K562 (cell line): ENCODE measurements around the gene RABGAP1L. TPM values are rescaled to one million over a fixed set of nuclear protein-coding genes. Genes with fewer than 3 reads are reported as not detected.

Experiments used
- ATAC-seq: fragments of 200-7000 bp; cut with Tn5 transposase; 3 replicates; pipeline ENCODE4 v1.9.1; 2020; ENCODE audit warnings: moderate library complexity
- BruUV-seq: library from RNA; stranded (reverse); fragments of 400-500 nt; replicated peaks from 2 replicates; lab custom pipeline; 2021; lab: Mats Ljungman, UMichigan
- CTCF ChIA-PET: fragments of 300-600 bp; formaldehyde crosslinking; extraction: SDS; loops from one replicate; lab custom pipeline; 2021; ENCODE audit warnings: low intra/inter-chr PET ratio; lab: Yijun Ruan, JAX
- POLR2A ChIA-PET: fragments of 300-600, 350-650 bp; sonication (Branson Sonifier 250); formaldehyde crosslinking; extraction: SDS; loops from one replicate; lab custom pipeline; 2021; ENCODE audit warnings: antibody characterized with exemption, inconsistent platforms; lab: Yijun Ruan, JAX
- DNase-seq, 4 experiments: peaks; one replicate each; pipeline versions ENCODE4 v3.0.0 to v3.0.0-alpha.2; 2011 to 2018; ENCODE audit warnings: low spot score in 3 of 4, mixed read lengths in 3 of 4; ENCODE audit errors: extremely low read depth in 1 of 4
- FAIRE-seq: peaks from 2 replicates; lab custom pipeline; 2011; peaks lifted over from hg19 to GRCh38; lab: Jason Lieb, UNC
- H2AFZ ChIP-seq: 2 replicates; pipeline ENCODE4 v1.6.0; 2011; ENCODE audit warnings: low read depth, low read length, control low read depth, inconsistent platforms
- H3K27ac ChIP-seq: fragments of 200-600 bp; 3 replicates; pipeline ENCODE4 v1.8.0; 2011; ENCODE audit warnings: low read depth, mild to moderate bottlenecking, control low read depth, inconsistent platforms, low read length, moderate library complexity, mixed read lengths; ENCODE audit errors: extremely low read depth
- H3K27me3 ChIP-seq, 2 experiments: fragments of 300-600 bp in 1 of 2; 2 replicates in 1 of 2; 3 replicates in 1 of 2; pipeline versions ENCODE4 v1.6.0 to v1.8.0; 2011; ENCODE audit warnings: inconsistent platforms in 2 of 2, low read length in 2 of 2, mild to moderate bottlenecking in 1 of 2, mixed read lengths in 1 of 2, moderate library complexity in 1 of 2; ENCODE audit not compliant: control insufficient read depth in 2 of 2, insufficient read depth in 2 of 2
- H3K36me3 ChIP-seq: fragments of 300-600 bp; 3 replicates; pipeline ENCODE4 v1.8.0; 2011; ENCODE audit warnings: mild to moderate bottlenecking, low read length, inconsistent platforms; ENCODE audit not compliant: control insufficient read depth, insufficient read depth
- H3K4me1 ChIP-seq, 2 experiments: fragments of 200-600 bp in 1 of 2; replicated peaks in 1 of 2; 2 replicates in 1 of 2; 3 replicates in 1 of 2; pipeline versions ENCODE4 v1.5.1 to v1.8.0; 2011; ENCODE audit warnings: inconsistent platforms in 2 of 2, low read length in 2 of 2, mild to moderate bottlenecking in 1 of 2, mixed read lengths in 1 of 2, moderate library complexity in 1 of 2; ENCODE audit not compliant: control insufficient read depth in 2 of 2, insufficient read depth in 2 of 2
- H3K4me2 ChIP-seq: 2 replicates; pipeline ENCODE4 v1.6.1; 2011; ENCODE audit warnings: low read length, control low read depth, inconsistent platforms, mixed read lengths; ENCODE audit not compliant: insufficient read depth
- H3K4me3 ChIP-seq: fragments of 200-600 bp; sonication (generic), shearing (Covaris generic); 2 replicates; pipeline ENCODE4 v1.5.1; 2016; ENCODE audit warnings: control low read depth, inconsistent platforms
- H3K79me2 ChIP-seq: fragments of 200-600 bp; 3 replicates; pipeline ENCODE4 v1.8.0; 2011; ENCODE audit warnings: low read length, inconsistent platforms; ENCODE audit not compliant: control insufficient read depth, insufficient read depth
- H3K9ac ChIP-seq, 2 experiments: 2 replicates each; pipeline versions ENCODE4 v1.6.0 to v1.6.1; 2011; ENCODE audit warnings: low read depth in 2 of 2, low read length in 2 of 2, control low read depth in 1 of 2, inconsistent platforms in 1 of 2, mild to moderate bottlenecking in 1 of 2, mixed read lengths in 1 of 2; ENCODE audit not compliant: insufficient read depth in 1 of 2
- H3K9me1 ChIP-seq: one replicate; pipeline ENCODE4 v1.6.0; 2011; ENCODE audit warnings: inconsistent platforms, mild to moderate bottlenecking, low read length, moderate library complexity; ENCODE audit not compliant: control insufficient read depth, insufficient read depth
- H3K9me3 ChIP-seq: replicated peaks from 2 replicates; pipeline ENCODE4 v1.5.1; 2011; ENCODE audit warnings: low read depth, low read length, inconsistent platforms; ENCODE audit not compliant: control insufficient read depth, insufficient read depth
- H4K20me1 ChIP-seq: replicated peaks from 2 replicates; pipeline ENCODE4 v1.6.1; 2011; ENCODE audit warnings: low read length, inconsistent platforms, mixed read lengths; ENCODE audit not compliant: control insufficient read depth, insufficient read depth
- CEBPB ChIP-seq: fragments of 450-650 bp; IDR thresholded peaks from 2 replicates; pipeline ENCODE4 v1.6.1; 2016; ENCODE audit warnings: missing genetic modification characterization, missing compliant biosample characterization
- CEBPG ChIP-seq, 3 experiments: fragments of 200-800 bp in 1 of 3; sonication (Bioruptor generic) in 1 of 3; sonication (generic) in 1 of 3; formaldehyde crosslinking in 1 of 3; IDR thresholded peaks in 2 of 3; conservative IDR thresholded peaks in 1 of 3; 2 replicates each; pipeline versions ENCODE4 v1.6.1 to v1.8.0; 2016 to 2022; ENCODE audit warnings: missing compliant biosample characterization in 2 of 3, missing genetic modification characterization in 2 of 3, mild to moderate bottlenecking in 1 of 3, missing genetic modification reagents in 1 of 3
- FOXA3 ChIP-seq, 2 experiments: fragments of 450-650 bp in 1 of 2; sonication (generic) in 1 of 2; formaldehyde crosslinking; IDR thresholded peaks in 1 of 2; conservative IDR thresholded peaks in 1 of 2; 2 replicates each; pipeline versions ENCODE4 v1.4.0 to v1.8.0; 2020 to 2022; ENCODE audit warnings: mild to moderate bottlenecking in 2 of 2, missing genetic modification reagents in 1 of 2
- MEIS2 ChIP-seq: fragments of 450-650 bp; IDR thresholded peaks from 2 replicates; pipeline ENCODE4 v1.6.1; 2014; ENCODE audit warnings: mild to moderate bottlenecking; ENCODE audit not compliant: partially characterized antibody
- ZNF311 ChIP-seq: fragments of 250-450 bp; sonication (Bioruptor Pico); IDR thresholded peaks from 2 replicates; pipeline ENCODE4 v1.4.0; 2020; ENCODE audit warnings: mild to moderate bottlenecking, moderate library complexity
- WGBS: fragments of 100-300 bp; shearing (Covaris generic); methylation state at CpG from one replicate; pipeline ENCODE4 v1.1.6; 2016; ENCODE audit warnings: low coverage, mixed read lengths; ENCODE audit not compliant: insufficient coverage; ENCODE audit errors: missing lambda C conversion rate; 5-methylcytosine and 5-hydroxymethylcytosine counted together
- in situ Hi-C: fragments of 300-500 bp; cut with MboI; formaldehyde crosslinking; loops from 4 replicates; pipeline ENCODE4 v1.15.0; 2018; ENCODE audit warnings: inconsistent platforms, mixed read lengths
- intact Hi-C: fragments of 100-400 bp; cut with micrococcal nuclease; formaldehyde crosslinking; loops from 2 replicates; pipeline ENCODE4 v1.14.2; 2022
- polyA plus RNA-seq, 8 experiments: library from polyadenylated mRNA; depleted of rRNA in 4 of 8; stranded (reverse) in 5 of 8; unstranded in 3 of 8; fragments of >200 nt; fragmentation: Nextera tagmentation in 2 of 8; fragmentation: Illumina TruSeq in 1 of 8; extraction: Ambion mirVana in 2 of 8; extraction: Trizol in 1 of 8; gene quantifications; 2 replicates each; pipeline versions ENCODE4 v1.2.1 to v1.2.3, GENCODE V29; 2011 to 2014; ENCODE audit warnings: inconsistent platforms in 1 of 8, missing spikeins in 1 of 8
- total RNA-seq, 7 experiments: library from RNA; depleted of rRNA in 6 of 7; stranded (reverse); fragments of >200 nt in 6 of 7; fragmentation: Illumina TruSeq in 2 of 7; extraction: Trizol in 2 of 7; gene quantifications; 2 replicates each; pipeline versions ENCODE4 v1.2.1 to v1.2.3, GENCODE V29; 2011 to 2021; ENCODE audit warnings: low replicate concordance in 1 of 7
- TF ChIP-seq, protein P1 (sequence below): fragments of 250-450 bp; sonication (Bioruptor Pico); IDR thresholded peaks from 2 replicates; pipeline ENCODE4 v1.6.1; 2021; ENCODE audit warnings: mild to moderate bottlenecking

The RABGAP1L gene
- total and polyA plus RNA-seq, 9 of the 15 experiments (the other 6 are each of a cell fraction or from before 2014, with no cell fraction given) = 16.5 to 44.9 (median 26.7) TPM

DNA sequence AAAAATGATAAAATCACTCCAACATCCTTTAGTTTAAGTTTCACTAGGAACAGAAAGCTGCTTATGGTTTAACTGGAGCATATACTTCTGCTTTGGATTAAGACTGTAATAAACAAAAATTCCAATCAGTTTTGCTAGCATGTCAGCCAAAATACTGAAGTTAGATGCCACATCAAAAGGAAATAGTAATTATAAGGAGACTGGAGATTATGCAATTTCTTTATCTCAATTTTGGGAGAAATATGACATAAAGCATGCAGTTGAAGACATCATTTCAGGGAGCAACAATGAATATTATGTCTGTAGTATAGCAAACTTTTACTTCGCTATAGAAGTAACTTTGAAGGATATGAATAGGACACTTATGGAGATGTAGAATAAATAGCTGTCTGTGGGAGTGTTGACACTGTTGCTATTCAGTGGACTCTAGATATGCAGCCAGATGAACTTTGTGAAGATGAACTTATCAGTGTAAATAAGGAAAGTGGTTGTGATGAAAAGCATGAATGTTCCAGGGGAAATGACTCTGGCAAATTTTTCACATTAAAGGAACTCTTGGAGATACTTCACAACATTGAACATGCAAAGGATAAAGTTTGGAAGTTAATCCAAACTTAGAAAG lies 107.8 kb downstream of the RABGAP1L start:
- POLR2A ChIA-PET = interaction anchor here (1.2 kb wide), 1 partner anchor 8 kb away, joined by 4 read pairs; no protein-coding TSS in a partner anchor
- BruUV-seq = no TSS peak
- Histone ChIP-seq H3K27me3 (no peaks in the 10 kb centered on the region), H3K9me1 (no peaks in the 10 kb centered on the region), H3K79me2 (no peaks in the 10 kb centered on the region), H3K4me2 (no peak overlapping the region), H3K4me1 (peaks cover 0 to 7% of the 10 kb centered on the region in 2 experiments; a peak in 2 of 5 replicates), H3K4me3 (no peak overlapping the region), H3K9me3 (no peaks in the 10 kb centered on the region)
- CTCF ChIA-PET = no interaction called here
- in situ Hi-C loops = loop anchor here (25.0 kb wide), 1 partner anchor 720 kb away; the partner anchor contains the start of gene CACYBP
- WGBS = 67% methylated on average over 1 of the region's 1 CpG
- no peak for ATAC-seq
- no peak for DNase-seq
- peak; percentile 10 for TF ChIP-seq MEIS2
- TF ChIP-seq, protein P1, sequence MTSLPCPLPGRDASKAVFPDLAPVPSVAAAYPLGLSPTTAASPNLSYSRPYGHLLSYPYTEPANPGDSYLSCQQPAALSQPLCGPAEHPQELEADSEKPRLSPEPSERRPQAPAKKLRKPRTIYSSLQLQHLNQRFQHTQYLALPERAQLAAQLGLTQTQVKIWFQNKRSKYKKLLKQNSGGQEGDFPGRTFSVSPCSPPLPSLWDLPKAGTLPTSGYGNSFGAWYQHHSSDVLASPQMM = no peak
- peak in 1 of 2 experiments; percentile 82; a peak in 2 of 4 replicates for TF ChIP-seq FOXA3 (CRISPR knock-in tag; conservative IDR thresholded peaks at IDR 0.05 in 1 of 2, IDR thresholded peaks at IDR 0.05 in 1 of 2)
- TF ChIP-seq ZNF311 (CRISPR knock-in tag) = no peak
- no peak for TF ChIP-seq CEBPG (CRISPR knock-in tag; IDR thresholded peaks at IDR 0.05)
- TF ChIP-seq CEBPG (tag; conservative IDR thresholded peaks at IDR 0.05 in 1 of 2, IDR thresholded peaks at IDR 0.05 in 1 of 2) = peak; percentile 42 to 49; a peak in 1 of 4 replicates
- peak; percentile 21; the same call in 1 of the 2 replicates for TF ChIP-seq CEBPB (tag)
- TF ChIP-seq, all 486 proteins: peak for 4
- H2AFZ ChIP-seq = no peak overlapping the region
- no peak overlapping the region for H3K9ac ChIP-seq
- H4K20me1 ChIP-seq = no peaks in the 10 kb centered on the region
- intact Hi-C loops = no loop called here
- no peak overlapping the region for H3K27ac ChIP-seq
- H3K36me3 ChIP-seq = no peaks in the 10 kb centered on the region
- no peak for FAIRE-seq
